Measurements from ENCODE around the gene UBE2I.
"Not testable (repeated sequence)": the region's sequence is repeated elsewhere in the genome, so short reads cannot be mapped to it uniquely, and the experiment has no call there.

UBE2I gene

GRCh38 chr16:1314399-1315068, 5.1 kb downstream of the UBE2I start:
- no peak for FAIRE-seq

DNA sequence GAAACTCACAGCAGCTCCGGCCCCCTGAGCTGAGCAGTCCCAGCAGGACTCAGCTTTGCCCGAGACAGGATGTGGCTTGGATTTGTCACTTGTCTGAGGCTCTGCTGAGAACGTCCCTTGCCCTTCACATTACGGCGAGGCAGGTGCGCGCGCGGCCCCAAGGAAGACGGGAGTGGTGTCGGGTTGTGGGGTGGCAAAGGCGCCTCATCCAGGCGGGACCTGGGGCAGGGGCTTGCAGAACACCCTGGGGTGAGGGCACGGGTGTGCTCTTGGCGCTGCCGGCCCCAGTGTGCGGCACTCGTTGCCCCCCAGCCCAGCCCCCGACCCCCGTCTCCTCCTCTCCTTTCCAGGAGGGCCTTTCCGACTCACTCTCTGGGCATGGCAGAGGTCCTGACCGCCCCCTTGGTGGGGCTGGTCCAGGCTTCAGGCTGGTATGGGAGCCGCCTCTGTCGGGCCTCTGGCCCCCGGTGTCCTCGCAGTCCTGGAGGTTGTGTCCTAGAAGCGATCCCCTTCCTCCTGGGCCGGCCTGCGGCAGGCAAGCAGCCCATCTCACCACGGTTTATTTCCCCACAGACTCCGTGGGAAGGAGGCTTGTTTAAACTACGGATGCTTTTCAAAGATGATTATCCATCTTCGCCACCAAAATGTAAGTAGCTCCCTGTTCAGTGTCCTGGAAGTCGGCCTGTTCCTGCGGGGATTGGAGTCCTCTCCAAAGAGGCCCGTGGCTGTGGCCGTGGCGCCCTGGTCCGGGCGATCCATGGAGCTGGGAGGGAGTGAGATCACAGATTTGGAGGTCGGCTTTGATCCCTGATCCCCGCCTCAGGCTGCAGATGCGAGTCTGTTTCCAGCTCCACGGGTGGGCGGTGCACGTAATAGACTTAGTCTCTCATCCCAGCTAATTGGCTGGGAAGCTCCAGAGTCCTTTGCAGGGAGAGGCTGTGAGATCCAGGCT, 5.9 kb downstream of the UBE2I start:
- FAIRE-seq = no peak

GRCh38 chr16:1316033-1316405, 6.6 kb downstream of the UBE2I start:
- no peak for FAIRE-seq

- no peak for FAIRE-seq
Measured at GRCh38 chr16:1317479-1318267, 8.2 kb downstream of the UBE2I start.

DNA sequence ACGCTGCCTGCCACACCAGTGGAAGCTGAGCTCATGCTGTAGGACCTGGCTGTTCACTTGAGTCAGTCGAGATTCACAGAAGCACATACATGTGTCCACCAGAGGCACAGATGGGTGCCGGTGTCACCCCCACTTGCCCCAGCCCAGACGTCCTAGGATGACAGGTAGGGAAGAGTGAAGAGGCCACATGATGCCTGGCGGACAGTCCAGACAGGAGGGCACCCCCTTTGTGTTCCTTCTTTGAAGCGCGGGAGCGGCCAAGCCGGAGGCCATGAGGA, 8.8 kb downstream of the UBE2I start:
- FAIRE-seq = no peak

DNA sequence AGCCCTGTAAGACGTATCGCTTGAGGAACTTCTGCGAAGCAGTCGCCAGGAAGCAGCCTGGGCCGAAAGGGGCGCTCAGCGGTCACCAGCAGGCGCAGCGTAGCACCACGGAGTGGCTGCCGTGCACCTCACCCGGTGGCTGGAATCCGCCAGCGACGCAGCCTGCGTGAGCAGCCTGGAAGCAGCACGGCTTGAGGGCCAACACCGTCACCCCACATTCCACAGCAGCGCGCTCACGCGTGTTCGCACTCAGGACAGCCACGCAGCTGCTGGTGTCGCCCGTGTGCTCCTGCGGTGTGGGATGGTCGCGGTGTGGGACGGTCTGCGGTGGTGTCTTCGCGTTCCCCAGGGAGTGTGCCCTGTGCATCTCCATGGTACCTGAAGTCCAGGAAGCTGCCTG, 9.6 kb downstream of the UBE2I start:
- FAIRE-seq = no peak

GRCh38 chr16:1320097-1320496, 10.7 kb downstream of the UBE2I start:
- no peak for FAIRE-seq

- FAIRE-seq = no peak
Measured at GRCh38 chr16:1320658-1321240, 11.3 kb downstream of the UBE2I start.

GRCh38 chr16:1322407-1322806, 13.0 kb downstream of the UBE2I start:
- no peak for FAIRE-seq

DNA sequence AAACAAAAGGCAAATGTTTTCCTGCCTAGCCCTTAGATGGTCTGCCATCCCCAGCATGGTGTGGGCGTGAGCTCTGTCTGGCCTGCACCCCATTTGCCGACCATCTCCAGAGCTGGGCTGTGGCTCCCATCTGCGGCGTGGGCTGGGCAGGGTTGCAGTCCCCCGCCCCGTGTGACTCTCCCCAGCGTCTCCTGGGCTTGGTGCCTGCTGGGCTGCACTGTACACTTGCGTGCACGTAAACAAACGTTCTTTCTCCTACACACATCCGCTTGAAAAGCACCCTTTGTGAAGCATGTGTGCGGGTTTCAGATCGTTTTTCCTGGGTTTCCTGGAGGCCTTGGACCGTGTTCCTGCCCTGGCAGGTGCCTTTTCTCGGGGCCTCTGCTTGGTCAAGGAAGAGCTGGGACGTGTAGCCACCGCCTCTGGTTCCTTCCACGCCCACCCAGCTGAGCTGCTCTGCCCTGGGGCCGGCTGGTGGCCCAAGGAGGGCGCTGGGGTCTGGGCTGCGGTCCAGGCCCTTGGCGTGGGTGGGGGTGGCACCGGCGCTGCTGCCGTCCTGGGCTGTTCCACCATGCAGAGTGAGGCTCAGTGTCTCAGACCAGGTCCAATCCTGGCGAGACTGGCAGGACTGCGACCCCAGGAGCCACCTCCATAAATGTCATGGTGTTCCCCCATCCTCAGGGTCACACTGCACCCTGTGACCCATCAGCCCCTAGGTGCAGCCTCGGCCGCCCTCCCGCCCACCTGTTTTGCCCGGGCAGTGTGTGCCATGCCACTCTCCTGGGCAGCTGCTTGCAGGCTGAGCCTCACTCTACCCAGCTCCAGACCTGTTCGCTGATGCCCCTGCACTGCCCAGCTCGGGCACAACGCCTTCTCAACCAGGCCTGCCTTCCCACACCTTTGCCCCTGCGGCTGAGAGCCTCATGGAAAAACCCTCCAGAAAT, 14.1 kb downstream of the UBE2I start:
- no peak for FAIRE-seq

GRCh38 chr16:1324286-1324826, 14.9 kb downstream of the UBE2I start:
- no peak for FAIRE-seq

DNA sequence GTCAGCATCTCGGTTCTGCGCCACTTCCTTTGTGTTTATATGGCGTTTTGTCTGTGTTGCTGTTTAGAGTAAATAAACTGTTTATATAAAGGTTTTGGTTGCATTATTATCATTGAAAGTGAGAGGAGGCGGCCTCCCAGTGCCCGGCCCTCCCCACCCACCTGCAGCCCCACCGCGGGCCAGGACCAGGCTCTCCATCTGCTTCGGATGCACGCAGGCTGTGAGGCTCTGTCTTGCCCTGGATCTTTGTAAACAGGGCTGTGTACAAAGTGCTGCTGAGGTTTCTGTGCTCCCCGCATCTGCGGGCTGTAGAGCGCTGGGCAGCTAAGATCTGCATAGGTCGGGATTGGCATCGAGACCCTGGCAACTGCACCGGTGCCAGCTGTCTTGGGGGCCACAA, 15.8 kb downstream of the UBE2I start:
- no peak for FAIRE-seq

DNA sequence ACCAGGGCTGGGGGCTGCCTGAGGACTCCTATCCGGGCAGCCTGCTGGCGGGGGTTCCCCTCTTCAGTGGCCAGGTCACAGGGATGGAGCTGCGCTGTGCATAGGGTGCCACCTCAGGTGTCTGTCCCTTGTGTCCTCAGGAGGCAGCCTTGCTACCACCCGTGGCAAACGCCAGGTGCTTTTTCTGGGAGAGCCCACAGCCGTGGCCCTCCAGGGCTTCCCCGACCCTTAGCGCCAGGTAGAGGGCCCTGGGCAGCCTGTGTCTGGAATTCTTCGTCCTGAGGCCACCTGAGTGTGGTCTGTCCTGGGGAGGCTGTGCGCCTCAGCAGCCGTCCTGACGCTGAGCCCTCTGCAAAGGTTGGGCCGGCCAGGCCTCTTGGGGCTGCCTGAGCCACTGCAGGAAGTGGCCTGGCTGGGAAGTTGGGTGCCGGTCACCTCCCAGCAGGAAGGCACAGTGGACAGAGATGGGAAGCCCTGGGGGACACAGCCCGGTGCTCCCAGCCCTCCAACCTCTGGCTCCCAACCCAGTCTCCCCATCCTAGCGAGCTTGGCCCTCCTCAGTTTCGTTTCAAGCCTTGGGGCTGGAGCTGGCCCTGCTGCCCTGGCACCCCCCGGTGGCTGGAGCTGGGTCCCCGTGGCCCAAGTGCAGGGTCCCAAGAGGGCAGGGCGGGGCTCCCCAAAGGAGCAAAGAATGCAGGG, 16.4 kb downstream of the UBE2I start:
- FAIRE-seq = no peak

DNA sequence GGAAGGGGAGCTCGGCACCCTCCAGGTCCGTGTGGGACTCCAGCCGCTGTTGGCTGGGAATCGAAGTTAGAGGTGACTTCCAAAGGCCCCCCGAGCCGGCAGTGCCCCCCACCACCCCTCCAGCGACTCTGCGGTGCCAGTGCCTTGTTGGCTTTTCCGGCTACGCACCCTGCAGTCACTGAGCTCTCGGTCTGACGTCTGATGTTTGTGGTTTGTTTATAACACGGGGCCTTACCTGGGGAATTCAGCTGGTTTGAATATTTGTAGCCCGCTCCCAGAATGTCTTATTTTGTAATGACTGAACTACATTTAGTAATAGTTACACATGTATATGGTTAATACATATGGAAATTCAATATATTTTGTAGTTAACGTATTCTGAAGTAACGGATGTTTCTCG, 17.0 kb downstream of the UBE2I start:
- FAIRE-seq = no peak

- no peak for FAIRE-seq
Measured at GRCh38 chr16:1326946-1327618, 17.6 kb downstream of the UBE2I start.

- no peak for FAIRE-seq
Measured at GRCh38 chr16:1327619-1327947, 18.1 kb downstream of the UBE2I start.

- not testable (repeated sequence) for FAIRE-seq
Measured at GRCh38 chr16:1328136-1328535, 18.7 kb downstream of the UBE2I start.

DNA sequence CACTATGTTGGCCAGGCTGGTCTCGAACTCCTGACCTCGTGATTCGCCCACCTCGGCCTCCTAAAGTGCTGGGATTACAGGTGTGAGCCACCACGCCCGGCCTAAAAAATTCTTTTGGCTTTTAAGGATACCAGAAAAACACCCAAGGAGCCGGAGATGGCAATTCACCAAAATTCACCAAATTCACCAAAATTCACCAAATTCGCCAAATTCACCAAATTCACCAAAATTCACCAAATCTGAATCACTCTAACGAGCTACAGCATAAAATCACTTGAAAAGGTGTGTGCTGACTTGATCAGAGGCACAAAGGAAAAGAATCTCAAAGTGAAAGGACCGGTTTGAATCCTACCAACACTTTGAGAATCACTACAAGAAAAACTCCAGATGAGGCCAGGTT, 19.5 kb downstream of the UBE2I start:
- not testable (repeated sequence) for FAIRE-seq

DNA sequence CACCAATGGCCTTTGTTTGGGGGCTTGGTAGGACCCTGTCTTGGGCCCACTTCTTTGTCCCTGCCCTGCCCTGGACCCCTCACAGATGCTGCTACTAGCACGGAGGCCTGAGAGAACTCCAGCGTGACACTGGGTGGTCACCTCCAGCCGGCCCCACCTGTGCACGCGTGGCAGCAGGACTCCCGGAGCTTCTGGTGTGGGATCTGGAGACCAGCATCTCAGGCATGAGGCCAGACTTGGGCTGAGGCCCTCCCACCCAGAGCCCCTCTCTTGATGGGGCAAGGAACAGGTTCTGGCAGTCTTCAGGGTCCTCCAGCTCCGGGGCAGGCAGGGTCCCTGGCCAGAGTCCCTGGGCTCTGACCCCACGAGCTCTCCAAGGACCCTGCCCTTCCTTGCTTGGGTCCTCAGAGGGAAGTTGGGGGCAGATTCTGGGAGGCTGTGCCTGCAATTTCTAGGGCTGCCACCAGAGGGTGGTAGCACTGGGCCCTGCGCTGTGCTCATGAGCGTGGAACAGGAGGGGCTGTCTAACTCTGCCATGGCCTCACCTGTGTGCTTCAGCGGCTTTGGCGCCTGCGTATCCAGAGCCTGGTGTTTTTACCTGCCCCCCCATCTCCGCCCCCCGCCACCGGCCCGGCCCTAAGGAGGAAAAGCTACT, 21.0 kb downstream of the UBE2I start:
- FAIRE-seq = no peak
